Mucosa of rectum (tissue), 2 donors: Measurements from ENCODE around the gene DHRS2.
A peak's percentile ranks its signal among the peaks of the same experiment; 100 is the strongest.

Source experiments
- H3K27ac ChIP-seq, 2 donors: one replicate each; pipeline ENCODE4 v1.7.0; 2013; ENCODE audit warnings: inconsistent platforms in 2 of 2, low read depth in 2 of 2, low read length in 2 of 2
- H3K27me3 ChIP-seq, 2 donors: one replicate each; pipeline ENCODE4 v1.7.0; 2013; ENCODE audit warnings: low read length in 2 of 2; ENCODE audit not compliant: control insufficient read depth in 2 of 2, insufficient read depth in 2 of 2
- H3K36me3 ChIP-seq, 2 donors: one replicate each; pipeline ENCODE4 v1.7.0; 2013; ENCODE audit warnings: low read length in 2 of 2; ENCODE audit not compliant: control insufficient read depth in 2 of 2, insufficient read depth in 2 of 2
- H3K4me1 ChIP-seq, 2 donors: one replicate each; pipeline ENCODE4 v1.7.0; 2013; ENCODE audit warnings: low read length in 2 of 2, mild to moderate bottlenecking in 1 of 2; ENCODE audit not compliant: control insufficient read depth in 2 of 2, insufficient read depth in 2 of 2
- H3K4me3 ChIP-seq, 2 donors: one replicate each; pipeline ENCODE4 v1.7.0; 2013; ENCODE audit warnings: low read length in 2 of 2
- H3K9ac ChIP-seq, 2 donors: one replicate each; pipeline ENCODE4 v1.7.0; 2013; ENCODE audit warnings: low read length in 2 of 2, low read depth in 1 of 2, mild to moderate bottlenecking in 1 of 2
- H3K9me3 ChIP-seq, 2 donors: one replicate each; pipeline ENCODE4 v1.7.0; 2013; ENCODE audit warnings: low read length in 2 of 2; ENCODE audit not compliant: control insufficient read depth in 2 of 2
- donor health status: healthy.
- donor health status: Normal muscosa, but diverticular disease.

DHRS2 gene

GRCh38 chr14:23639891-23640523 is 3.8 kb downstream of the DHRS2 start:
- peaks cover 7 to 12% of the 10 kb centered on the region in 2 donors for H3K4me1 ChIP-seq
- no peak overlapping the region for H3K9ac ChIP-seq
- no peak overlapping the region for H3K27ac ChIP-seq
- no peaks in the 10 kb centered on the region for H3K27me3 ChIP-seq
- H3K36me3 ChIP-seq: no peaks in the 10 kb centered on the region
- H3K4me3 ChIP-seq: no peak overlapping the region
- no peaks in the 10 kb centered on the region for H3K9me3 ChIP-seq

GRCh38 chr14:23640524-23641141 is 4.5 kb downstream of the DHRS2 start:
- Histone ChIP-seq H3K36me3 (no peaks in the 10 kb centered on the region), H3K9me3 (no peaks in the 10 kb centered on the region), H3K27ac (no peak overlapping the region), H3K9ac (no peak overlapping the region), H3K4me1 (peaks cover 7 to 12% of the 10 kb centered on the region in 2 donors), H3K27me3 (no peaks in the 10 kb centered on the region), H3K4me3 (no peak overlapping the region)

GRCh38 chr14:23641180-23641914 is 5.2 kb downstream of the DHRS2 start:
- peaks cover 7 to 12% of the 10 kb centered on the region in 2 donors for H3K4me1 ChIP-seq
- no peak overlapping the region for H3K9ac ChIP-seq
- H3K27me3 ChIP-seq: no peaks in the 10 kb centered on the region
- no peak overlapping the region for H3K27ac ChIP-seq
- H3K4me3 ChIP-seq: peak overlapping the region in 1 of 2 donors; percentile 44
- no peaks in the 10 kb centered on the region for H3K9me3 ChIP-seq
- H3K36me3 ChIP-seq: no peaks in the 10 kb centered on the region

GRCh38 chr14:23641915-23642588 is 5.9 kb downstream of the DHRS2 start:
- H3K4me3 ChIP-seq: peak overlapping the region in 1 of 2 donors; percentile 44
- H3K9ac ChIP-seq: no peak overlapping the region
- H3K27me3 ChIP-seq: no peaks in the 10 kb centered on the region
- no peaks in the 10 kb centered on the region for H3K9me3 ChIP-seq
- no peaks in the 10 kb centered on the region for H3K36me3 ChIP-seq
- H3K27ac ChIP-seq: no peak overlapping the region
- H3K4me1 ChIP-seq: peaks cover 7 to 12% of the 10 kb centered on the region in 2 donors

- no peaks in the 10 kb centered on the region for H3K9me3 ChIP-seq
- no peaks in the 10 kb centered on the region for H3K36me3 ChIP-seq
- H3K9ac ChIP-seq: no peak overlapping the region
Measured at GRCh38 chr14:23643533-23644194, 7.5 kb downstream of the DHRS2 start.

GRCh38 chr14:23644195-23644918 is 8.2 kb downstream of the DHRS2 start:
- Histone ChIP-seq H3K4me3 (no peak overlapping the region), H3K4me1 (peaks cover 7 to 12% of the 10 kb centered on the region in 2 donors), H3K9ac (no peak overlapping the region), H3K27ac (no peak overlapping the region), H3K9me3 (no peaks in the 10 kb centered on the region), H3K36me3 (no peaks in the 10 kb centered on the region), H3K27me3 (no peaks in the 10 kb centered on the region)

More at GRCh38 chr14:23643533-23644194, 7.5 kb downstream of the DHRS2 start:
- Histone ChIP-seq H3K4me1 (peaks cover 7 to 12% of the 10 kb centered on the region in 2 donors), H3K4me3 (no peak overlapping the region), H3K27ac (no peak overlapping the region), H3K27me3 (no peaks in the 10 kb centered on the region)

GRCh38 chr14:23644919-23645336 is 8.8 kb downstream of the DHRS2 start:
- no peaks in the 10 kb centered on the region for H3K27me3 ChIP-seq
- H3K4me3 ChIP-seq: no peak overlapping the region
- no peaks in the 10 kb centered on the region for H3K36me3 ChIP-seq
- H3K9ac ChIP-seq: no peak overlapping the region
- no peaks in the 10 kb centered on the region for H3K9me3 ChIP-seq
- H3K27ac ChIP-seq: no peak overlapping the region
- H3K4me1 ChIP-seq: peaks cover 7 to 12% of the 10 kb centered on the region in 2 donors

GRCh38 chr14:23645504-23645811 is 9.3 kb downstream of the DHRS2 start:
- Histone ChIP-seq H3K36me3 (no peaks in the 10 kb centered on the region), H3K27ac (no peak overlapping the region), H3K4me3 (no peak overlapping the region), H3K9ac (no peak overlapping the region), H3K9me3 (no peaks in the 10 kb centered on the region), H3K4me1 (peaks cover 7 to 8% of the 10 kb centered on the region in 2 donors), H3K27me3 (no peaks in the 10 kb centered on the region)

- Histone ChIP-seq H3K27ac (no peak overlapping the region), H3K4me3 (no peak overlapping the region), H3K9me3 (no peaks in the 10 kb centered on the region), H3K27me3 (no peaks in the 10 kb centered on the region), H3K36me3 (no peaks in the 10 kb centered on the region), H3K9ac (no peak overlapping the region), H3K4me1 (peaks cover under 1 to 3% of the 10 kb centered on the region in 2 donors)
Measured at GRCh38 chr14:23645812-23646647, 9.9 kb downstream of the DHRS2 start.
